Stimulated activated effector memory CD8-positive, alpha-beta T cell treated with anti-CD3 and anti-CD28 coated beads, Interleukin-12 subunit alpha, Interleukin-12 subunit beta, amount 100 ng/mL, for 72 hours (primary cell): ENCODE measurements around the gene DNAI2.
A peak's percentile ranks its signal among the peaks of the same experiment; 100 is the strongest.
"Not testable (repeated sequence)": the region's sequence is repeated elsewhere in the genome, so short reads cannot be mapped to it uniquely, and the experiment has no call there.

Experiments
- ATAC-seq: fragments of 150-1000 bp; cut with Tn5 transposase; 2 replicates; pipeline ENCODE4 v1.10.0; 2021
- DNase-seq, 2 donors: peaks; one replicate each; pipeline ENCODE4 v3.0.0; 2021 to 2022; ENCODE audit warnings: low spot score in 2 of 2
- H3K27ac Mint-ChIP-seq: one replicate; pipeline ENCODE4 v1.8.0; 2022; ENCODE audit warnings: mild to moderate bottlenecking, mixed read lengths
- H3K36me3 Mint-ChIP-seq: one replicate; pipeline ENCODE4 v1.8.0; 2022; ENCODE audit warnings: mild to moderate bottlenecking, mixed read lengths
- H3K4me1 Mint-ChIP-seq: one replicate; pipeline ENCODE4 v1.8.0; 2022; ENCODE audit warnings: mixed read lengths
- H3K4me3 Mint-ChIP-seq: one replicate; pipeline ENCODE4 v1.8.0; 2022; ENCODE audit warnings: mild to moderate bottlenecking, mixed read lengths
- H3K9me3 Mint-ChIP-seq: one replicate; pipeline ENCODE4 v1.8.0; 2022; ENCODE audit warnings: mixed read lengths

Gene DNAI2

GRCh38 chr17:74259667-74260524, 14.1 kb upstream of the DNAI2 start:
- Mint-ChIP-seq H3K9me3 (no peaks in the 10 kb centered on the region), H3K27ac (peak overlapping the region; percentile 43), H3K36me3 (no peaks in the 10 kb centered on the region), H3K4me3 (no peak overlapping the region), H3K4me1 (peaks cover 5% of the 10 kb centered on the region)
- DNase-seq (no peak), ATAC-seq (no peak)

GRCh38 chr17:74260525-74260850, 13.5 kb upstream of the DNAI2 start:
- Mint-ChIP-seq H3K27ac (peak overlapping the region; percentile 43), H3K4me3 (no peak overlapping the region), H3K4me1 (peaks cover 5% of the 10 kb centered on the region), H3K9me3 (no peaks in the 10 kb centered on the region), H3K36me3 (no peaks in the 10 kb centered on the region)
- DNase-seq (no peak), ATAC-seq (no peak)

- DNase-seq (no peak), ATAC-seq (no peak)
- Mint-ChIP-seq H3K36me3 (no peaks in the 10 kb centered on the region), H3K9me3 (no peaks in the 10 kb centered on the region), H3K4me1 (peaks cover 5% of the 10 kb centered on the region), H3K4me3 (no peak overlapping the region), H3K27ac (peak overlapping the region; percentile 78)
Observed at GRCh38 chr17:74262601-74263000, 11.4 kb upstream of the DNAI2 start.

GRCh38 chr17:74267054-74267453, 7.0 kb upstream of the DNAI2 start:
- H3K27ac Mint-ChIP-seq, ATAC-seq, H3K9me3 Mint-ChIP-seq, H3K36me3 Mint-ChIP-seq, DNase-seq, H3K4me3 Mint-ChIP-seq: not testable (repeated sequence)
- peaks cover 13% of the 10 kb centered on the region for H3K4me1 Mint-ChIP-seq

GRCh38 chr17:74267579-74267978, 6.5 kb upstream of the DNAI2 start:
- H3K27ac Mint-ChIP-seq, result no peak overlapping the region
- H3K9me3 Mint-ChIP-seq, result no peaks in the 10 kb centered on the region
- no peak for ATAC-seq
- DNase-seq, result no peak
- H3K4me3 Mint-ChIP-seq, result no peak overlapping the region
- H3K4me1 Mint-ChIP-seq, result peaks cover 13% of the 10 kb centered on the region
- H3K36me3 Mint-ChIP-seq, result no peaks in the 10 kb centered on the region

- Mint-ChIP-seq H3K36me3 (no peaks in the 10 kb centered on the region), H3K9me3 (no peaks in the 10 kb centered on the region), H3K4me1 (peaks cover 11% of the 10 kb centered on the region), H3K27ac (peak overlapping the region; percentile 72), H3K4me3 (no peak overlapping the region)
- ATAC-seq, result no peak
- no peak for DNase-seq
Observed at GRCh38 chr17:74267987-74268499, 6.0 kb upstream of the DNAI2 start.

- H3K9me3 Mint-ChIP-seq, result no peaks in the 10 kb centered on the region
- H3K4me1 Mint-ChIP-seq, result peaks cover 11% of the 10 kb centered on the region
- peak overlapping the region; percentile 72 for H3K27ac Mint-ChIP-seq
- H3K4me3 Mint-ChIP-seq, result no peak overlapping the region
- H3K36me3 Mint-ChIP-seq, result no peaks in the 10 kb centered on the region
- ATAC-seq (no peak), DNase-seq (no peak)
Observed at GRCh38 chr17:74268558-74268957, 5.5 kb upstream of the DNAI2 start.

GRCh38 chr17:74270333-74270732, 3.7 kb upstream of the DNAI2 start:
- Mint-ChIP-seq H3K4me1 (peaks cover 29% of the 10 kb centered on the region), H3K4me3 (no peak overlapping the region), H3K36me3 (peaks cover 6% of the 10 kb centered on the region), H3K27ac (no peak overlapping the region), H3K9me3 (no peaks in the 10 kb centered on the region)
- DNase-seq, result no peak
- ATAC-seq, result no peak

- Mint-ChIP-seq H3K27ac (no peak overlapping the region), H3K4me3 (no peak overlapping the region), H3K4me1 (peaks cover 36% of the 10 kb centered on the region), H3K9me3 (no peaks in the 10 kb centered on the region), H3K36me3 (peaks cover 6% of the 10 kb centered on the region)
- DNase-seq (no peak), ATAC-seq (no peak)
Observed at GRCh38 chr17:74271281-74271680, 2.8 kb upstream of the DNAI2 start.

GRCh38 chr17:74271901-74272561, 2.0 kb upstream of the DNAI2 start:
- ATAC-seq (no peak), DNase-seq (no peak)
- H3K36me3 Mint-ChIP-seq, result peaks cover 6% of the 10 kb centered on the region
- peaks cover 43% of the 10 kb centered on the region for H3K4me1 Mint-ChIP-seq
- no peak overlapping the region for H3K4me3 Mint-ChIP-seq
- no peaks in the 10 kb centered on the region for H3K9me3 Mint-ChIP-seq
- H3K27ac Mint-ChIP-seq, result no peak overlapping the region

- H3K4me1 Mint-ChIP-seq, result peaks cover 43% of the 10 kb centered on the region
- ATAC-seq, result no peak
- no peaks in the 10 kb centered on the region for H3K9me3 Mint-ChIP-seq
- H3K36me3 Mint-ChIP-seq, result peaks cover 6% of the 10 kb centered on the region
- no peak overlapping the region for H3K27ac Mint-ChIP-seq
- DNase-seq, result no peak
- no peak overlapping the region for H3K4me3 Mint-ChIP-seq
Observed at GRCh38 chr17:74272731-74273201, 1.3 kb upstream of the DNAI2 start.

- DNase-seq (no peak), ATAC-seq (peak; percentile 49)
- H3K4me3 Mint-ChIP-seq, result peak overlapping the region; percentile 72
- H3K27ac Mint-ChIP-seq, result peak overlapping the region; percentile 85
- H3K4me1 Mint-ChIP-seq, result peaks cover 38% of the 10 kb centered on the region
- no peaks in the 10 kb centered on the region for H3K9me3 Mint-ChIP-seq
- peaks cover 6% of the 10 kb centered on the region for H3K36me3 Mint-ChIP-seq
Observed at GRCh38 chr17:74274709-74275340, 791 bp downstream of the DNAI2 start.

- ATAC-seq (no peak), DNase-seq (no peak)
- peaks cover 6% of the 10 kb centered on the region for H3K36me3 Mint-ChIP-seq
- no peaks in the 10 kb centered on the region for H3K9me3 Mint-ChIP-seq
- H3K4me3 Mint-ChIP-seq, result no peak overlapping the region
- H3K27ac Mint-ChIP-seq, result peak overlapping the region; percentile 85
- H3K4me1 Mint-ChIP-seq, result peaks cover 49% of the 10 kb centered on the region
Observed at GRCh38 chr17:74276051-74276476, 2.0 kb downstream of the DNAI2 start.

- DNase-seq (no peak), ATAC-seq (no peak)
- H3K36me3 Mint-ChIP-seq, result peaks cover 6% of the 10 kb centered on the region
- H3K9me3 Mint-ChIP-seq, result no peaks in the 10 kb centered on the region
- no peak overlapping the region for H3K4me3 Mint-ChIP-seq
- H3K27ac Mint-ChIP-seq, result peak overlapping the region; percentile 85
- peaks cover 49% of the 10 kb centered on the region for H3K4me1 Mint-ChIP-seq
Observed at GRCh38 chr17:74276541-74277009, 2.5 kb downstream of the DNAI2 start.

GRCh38 chr17:74277935-74278334, 3.9 kb downstream of the DNAI2 start:
- H3K4me1 Mint-ChIP-seq, result peaks cover 63% of the 10 kb centered on the region

More at GRCh38 chr17:74277935-74278334, 3.9 kb downstream of the DNAI2 start:
- Mint-ChIP-seq H3K9me3 (no peaks in the 10 kb centered on the region), H3K27ac (peak overlapping the region; percentile 85), H3K36me3 (peaks cover 9% of the 10 kb centered on the region), H3K4me3 (no peak overlapping the region)
- DNase-seq, result no peak
- ATAC-seq, result no peak
